HepG2 (cell line): ENCODE data around the gene SYS1. TPM values are rescaled to one million over a fixed set of nuclear protein-coding genes. Genes with fewer than 3 reads are reported as not detected.

ENCODE experiments used
- EP300 ChIP-seq, 3 experiments: sonication (generic) in 1 of 3; formaldehyde crosslinking in 1 of 3; IDR thresholded peaks; 2 replicates each; pipeline versions ENCODE4 v1.5.1 to v1.6.1; 2011 to 2020; ENCODE audit warnings: low read depth in 2 of 3, low read length in 2 of 3, borderline replicate concordance in 1 of 3, improper control_type of control experiment in 1 of 3, mild to moderate bottlenecking in 1 of 3, missing genetic modification reagents in 1 of 3, moderate library complexity in 1 of 3
- GRHL1 ChIP-seq: sonication (generic); formaldehyde crosslinking; conservative IDR thresholded peaks from 2 replicates; pipeline ENCODE4 v1.8.0; 2022; ENCODE audit warnings: missing genetic modification reagents
- PATZ1 ChIP-seq: sonication (generic); formaldehyde crosslinking; IDR thresholded peaks from 2 replicates; pipeline ENCODE4 v1.4.0; 2020; ENCODE audit warnings: missing genetic modification reagents
- PRDM10 ChIP-seq: sonication (generic); formaldehyde crosslinking; IDR thresholded peaks from 2 replicates; pipeline ENCODE4 v1.4.0; 2020; ENCODE audit warnings: low read depth, missing genetic modification reagents
- ZNF160 ChIP-seq: sonication (generic); formaldehyde crosslinking; IDR thresholded peaks from 2 replicates; pipeline ENCODE4 v1.8.0; 2022; ENCODE audit warnings: mild to moderate bottlenecking, inconsistent platforms, missing genetic modification reagents
- ZNF574 ChIP-seq: sonication (generic); formaldehyde crosslinking; IDR thresholded peaks from 2 replicates; pipeline ENCODE4 v1.4.0; 2020; ENCODE audit warnings: missing genetic modification reagents
- ZNF597 ChIP-seq: sonication (generic); formaldehyde crosslinking; IDR thresholded peaks from 2 replicates; pipeline ENCODE4 v1.5.0; 2020; ENCODE audit warnings: missing genetic modification reagents
- polyA plus RNA-seq, 8 experiments: library from polyadenylated mRNA; depleted of rRNA in 3 of 8; stranded (reverse) in 7 of 8; unstranded in 1 of 8; fragments of >200 nt; fragmentation: Illumina TruSeq in 4 of 8; extraction: Trizol in 4 of 8; gene quantifications; 2 replicates each; pipeline versions ENCODE4 v1.2.1 to v1.2.3, GENCODE V29; 2011 to 2016; ENCODE audit warnings: low read depth in 4 of 8, missing spikeins in 1 of 8, mixed read lengths in 1 of 8; ENCODE audit not compliant: insufficient read depth in 1 of 8
- total RNA-seq, 5 experiments: library from RNA; depleted of rRNA; stranded (reverse); fragments of >200 nt; fragmentation: Illumina TruSeq; extraction: Trizol; gene quantifications; 2 replicates each; pipeline ENCODE4 v1.2.3, GENCODE V29; 2016; ENCODE audit warnings: low read depth in 1 of 5
- TF ChIP-seq, protein P1 (sequence below): sonication (generic); formaldehyde crosslinking; IDR thresholded peaks from 2 replicates; pipeline ENCODE4 v1.4.0; 2020; ENCODE audit warnings: mild to moderate bottlenecking, missing genetic modification reagents, borderline replicate concordance

Gene SYS1
- total and polyA plus RNA-seq, 2 of the 13 experiments (the other 11 are each of a cell fraction or from before 2014, with no cell fraction given), result 38.3 to 65.6 TPM

DNA sequence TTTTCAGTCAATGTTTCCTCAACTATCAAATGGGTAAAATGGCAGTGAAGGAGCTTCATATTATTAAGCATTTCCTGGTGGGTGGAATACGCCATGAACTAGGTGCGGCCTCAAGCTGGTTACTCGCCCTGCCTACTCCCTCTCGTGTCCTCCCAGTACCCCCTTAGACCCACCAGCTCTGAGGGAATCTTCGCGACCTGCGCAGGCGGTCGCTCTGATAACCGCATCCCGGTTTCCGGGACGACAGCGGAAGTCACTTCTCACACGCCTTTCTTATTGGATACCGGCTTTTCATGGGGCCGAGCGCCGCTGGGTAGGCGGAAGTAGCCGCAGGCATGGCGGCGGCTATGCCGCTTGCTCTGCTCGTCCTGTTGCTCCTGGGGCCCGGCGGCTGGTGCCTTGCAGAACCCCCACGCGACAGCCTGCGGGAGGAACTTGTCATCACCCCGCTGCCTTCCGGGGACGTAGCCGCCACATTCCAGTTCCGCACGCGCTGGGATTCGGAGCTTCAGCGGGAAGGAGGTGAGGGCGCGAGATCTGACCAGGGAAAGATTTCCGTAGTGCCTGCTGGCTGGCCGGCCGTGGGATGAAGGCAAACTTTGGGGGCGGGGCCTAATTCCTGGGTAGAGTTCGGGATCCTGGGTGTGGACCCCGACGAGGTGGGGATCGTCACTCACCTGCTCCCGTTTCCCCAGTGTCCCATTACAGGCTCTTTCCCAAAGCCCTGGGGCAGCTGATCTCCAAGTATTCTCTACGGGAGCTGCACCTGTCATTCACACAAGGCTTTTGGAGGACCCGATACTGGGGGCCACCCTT, 53.1 kb downstream of the SYS1 start, which contains the start of gene PIGT (continued):
- TF ChIP-seq GRHL1 (CRISPR knock-in tag) (no peak), ZNF160 (CRISPR knock-in tag) (no peak; the same call in none of the 2 replicates), ZNF574 (CRISPR knock-in tag) (peak; percentile 97), EP300 (IDR thresholded peaks at IDR 0.05; ENCODE audit: low read depth in 2 of 2, low read length in 2 of 2) (peak; percentile 40 to 46; a peak in 2 of 4 replicates), EP300 (CRISPR knock-in tag; IDR thresholded peaks at IDR 0.05; ENCODE audit: borderline replicate concordance) (peak; percentile 37; the same call in 1 of the 2 replicates), ZNF597 (no peak), PRDM10 (CRISPR knock-in tag) (peak; percentile 79; the same call in 1 of the 2 replicates), PATZ1 (peak; percentile 50)
- TF ChIP-seq, protein P1, sequence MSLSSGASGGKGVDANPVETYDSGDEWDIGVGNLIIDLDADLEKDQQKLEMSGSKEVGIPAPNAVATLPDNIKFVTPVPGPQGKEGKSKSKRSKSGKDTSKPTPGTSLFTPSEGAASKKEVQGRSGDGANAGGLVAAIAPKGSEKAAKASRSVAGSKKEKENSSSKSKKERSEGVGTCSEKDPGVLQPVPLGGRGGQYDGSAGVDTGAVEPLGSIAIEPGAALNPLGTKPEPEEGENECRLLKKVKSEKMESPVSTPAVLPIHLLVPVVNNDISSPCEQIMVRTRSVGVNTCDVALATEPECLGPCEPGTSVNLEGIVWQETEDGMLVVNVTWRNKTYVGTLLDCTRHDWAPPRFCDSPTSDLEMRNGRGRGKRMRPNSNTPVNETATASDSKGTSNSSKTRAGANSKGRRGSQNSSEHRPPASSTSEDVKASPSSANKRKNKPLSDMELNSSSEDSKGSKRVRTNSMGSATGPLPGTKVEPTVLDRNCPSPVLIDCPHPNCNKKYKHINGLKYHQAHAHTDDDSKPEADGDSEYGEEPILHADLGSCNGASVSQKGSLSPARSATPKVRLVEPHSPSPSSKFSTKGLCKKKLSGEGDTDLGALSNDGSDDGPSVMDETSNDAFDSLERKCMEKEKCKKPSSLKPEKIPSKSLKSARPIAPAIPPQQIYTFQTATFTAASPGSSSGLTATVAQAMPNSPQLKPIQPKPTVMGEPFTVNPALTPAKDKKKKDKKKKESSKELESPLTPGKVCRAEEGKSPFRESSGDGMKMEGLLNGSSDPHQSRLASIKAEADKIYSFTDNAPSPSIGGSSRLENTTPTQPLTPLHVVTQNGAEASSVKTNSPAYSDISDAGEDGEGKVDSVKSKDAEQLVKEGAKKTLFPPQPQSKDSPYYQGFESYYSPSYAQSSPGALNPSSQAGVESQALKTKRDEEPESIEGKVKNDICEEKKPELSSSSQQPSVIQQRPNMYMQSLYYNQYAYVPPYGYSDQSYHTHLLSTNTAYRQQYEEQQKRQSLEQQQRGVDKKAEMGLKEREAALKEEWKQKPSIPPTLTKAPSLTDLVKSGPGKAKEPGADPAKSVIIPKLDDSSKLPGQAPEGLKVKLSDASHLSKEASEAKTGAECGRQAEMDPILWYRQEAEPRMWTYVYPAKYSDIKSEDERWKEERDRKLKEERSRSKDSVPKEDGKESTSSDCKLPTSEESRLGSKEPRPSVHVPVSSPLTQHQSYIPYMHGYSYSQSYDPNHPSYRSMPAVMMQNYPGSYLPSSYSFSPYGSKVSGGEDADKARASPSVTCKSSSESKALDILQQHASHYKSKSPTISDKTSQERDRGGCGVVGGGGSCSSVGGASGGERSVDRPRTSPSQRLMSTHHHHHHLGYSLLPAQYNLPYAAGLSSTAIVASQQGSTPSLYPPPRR (CRISPR knock-in tag), result peak; percentile 66; the same call in 1 of the 2 replicates
